MM.1S (cell line): Measurements from ENCODE around the gene JMJD7.

Experiments used
- CTCF ChIP-seq: fragments of 300-600 bp; sonication (generic); IDR thresholded peaks from 2 replicates; pipeline ENCODE4 v1.5.1; 2016; ENCODE audit warnings: antibody characterized with exemption, low read length, mixed read lengths
- EZH2phosphoT487 ChIP-seq: fragments of 300-600 bp; sonication (generic); IDR thresholded peaks from 2 replicates; pipeline ENCODE4 v1.6.1; 2018; ENCODE audit warnings: antibody characterized with exemption, low read length

DNA sequence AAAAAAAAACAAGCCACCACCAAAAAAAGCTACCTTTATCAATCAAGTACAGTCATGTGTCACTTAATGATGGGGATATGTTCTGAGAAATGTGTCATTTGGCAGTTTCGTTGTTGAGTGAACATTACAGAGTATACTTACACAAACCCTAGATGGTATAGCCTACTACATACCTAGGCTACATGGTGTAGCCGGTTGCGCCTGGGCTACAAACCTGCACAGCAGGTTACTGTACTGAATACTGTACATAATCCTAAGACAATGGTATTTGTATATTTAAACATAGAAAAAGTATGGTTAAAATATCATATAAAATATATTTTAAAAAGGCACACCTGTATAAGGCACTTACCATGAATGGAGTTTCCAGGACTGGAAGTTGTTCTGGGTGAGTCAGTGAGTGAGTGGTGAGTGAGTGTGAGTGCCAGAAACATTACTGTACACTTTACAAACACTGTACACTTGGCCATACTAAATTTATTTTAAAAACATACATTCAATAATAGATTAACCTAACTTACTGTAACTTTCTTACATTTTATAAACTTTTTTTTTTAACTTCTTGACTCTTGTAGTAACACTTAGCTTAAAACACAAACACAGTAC lies 25.9 kb upstream of the JMJD7 start:
- TF ChIP-seq CTCF, result no peak
- TF ChIP-seq EZH2phosphoT487, result no peak
